ENCODE measurements around the gene TKTL2. TPM values are rescaled to one million over a fixed set of nuclear protein-coding genes. Genes with fewer than 3 reads are reported as not detected.

Gene TKTL2
- under 1 TPM in 3 of 6 donors, not detected in 3; 0.16 to 0.21 (median 0.21) TPM for polyA plus RNA-seq (ENCODE audit: low read depth in 6 of 6)

GRCh38 chr4:163473576-163473975 is at the start of gene TKTL2:
TKTL2 (minus strand) TSS chr4:163473754; CDS start chr4:163473734, 20 bp downstream.
- no peaks in the 10 kb centered on the region for H3K36me3 Mint-ChIP-seq

GRCh38 chr4:163515198-163515597 is 41.6 kb upstream of the TKTL2 start:
- no peak for DNase-seq
- H3K27me3 Mint-ChIP-seq, result no peaks in the 10 kb centered on the region
- peak overlapping the region in 1 of 6 donors; percentile 27 for H3K27ac Mint-ChIP-seq
- H3K4me3 Mint-ChIP-seq, result no peak overlapping the region
- ATAC-seq (ENCODE audit: low read depth in 2 of 2), result no peak
- peaks cover 0 to 4% (median 0%) of the 10 kb centered on the region in 3 donors for H3K4me1 Mint-ChIP-seq
- H3K36me3 Mint-ChIP-seq, result peaks cover 25 to 37% of the 10 kb centered on the region in 2 donors
- H3K9me3 Mint-ChIP-seq, result no peaks in the 10 kb centered on the region

More at GRCh38 chr4:163473576-163473975, at the start of gene TKTL2:
- DNase-seq, result no peak
- H3K4me1 Mint-ChIP-seq, result no peaks in the 10 kb centered on the region
- H3K4me3 Mint-ChIP-seq, result no peak within 1 kb of the TSS
- no peak within 1 kb of the TSS for H3K27ac Mint-ChIP-seq
- no peak for ATAC-seq (ENCODE audit: low read depth in 2 of 2)
- peaks cover 14 to 26% (median 15%) of the 10 kb centered on the region in 3 donors for H3K27me3 Mint-ChIP-seq
- peaks cover 0 to 2% (median 0%) of the 10 kb centered on the region in 7 donors for H3K9me3 Mint-ChIP-seq

GRCh38 chr4:163505374-163505773 is 31.8 kb upstream of the TKTL2 start:
- Mint-ChIP-seq H3K4me1 (peaks cover 34 to 39% (median 39%) of the 10 kb centered on the region in 3 donors), H3K4me3 (peak overlapping the region in 2 of 8 donors; percentile 7 to 27), H3K9me3 (no peaks in the 10 kb centered on the region), H3K27me3 (no peaks in the 10 kb centered on the region), H3K27ac (peak overlapping the region in 2 of 6 donors; percentile 2 to 4), H3K36me3 (peaks cover 7 to 8% of the 10 kb centered on the region in 2 donors)
- no peak for ATAC-seq (ENCODE audit: low read depth in 2 of 2)
- DNase-seq, result no peak

GRCh38 chr4:163500586-163500985 is 27.0 kb upstream of the TKTL2 start:
- no peak for ATAC-seq (ENCODE audit: low read depth in 2 of 2)
- Mint-ChIP-seq H3K4me1 (peaks cover 46 to 64% (median 49%) of the 10 kb centered on the region in 3 donors), H3K36me3 (no peaks in the 10 kb centered on the region), H3K9me3 (no peaks in the 10 kb centered on the region), H3K27ac (peak overlapping the region in 2 of 6 donors; percentile 22 to 27), H3K4me3 (no peak overlapping the region), H3K27me3 (no peaks in the 10 kb centered on the region)
- no peak for DNase-seq

GRCh38 chr4:163495900-163496299 is 22.3 kb upstream of the TKTL2 start:
- Mint-ChIP-seq H3K27me3 (no peaks in the 10 kb centered on the region), H3K36me3 (no peaks in the 10 kb centered on the region), H3K27ac (peak overlapping the region; percentile 45 to 96 (median 86)), H3K4me1 (peaks cover 38 to 59% (median 41%) of the 10 kb centered on the region in 3 donors), H3K9me3 (no peaks in the 10 kb centered on the region), H3K4me3 (peak overlapping the region; percentile 60 to 100 (median 87))
- ATAC-seq (ENCODE audit: low read depth in 2 of 2) (peak; percentile 16 to 19), DNase-seq (peak; percentile 37)

- ATAC-seq (ENCODE audit: low read depth in 2 of 2), result peak; percentile 74 to 78
- H3K4me3 Mint-ChIP-seq, result peak within 1 kb of the TSS; percentile 94 to 100 (median 100)
Observed at GRCh38 chr4:163494360-163495241, 21.0 kb upstream of the TKTL2 start, which contains the start of gene TMA16. TMA16 (plus strand) TSS chr4:163494690; CDS start chr4:163494802, 112 bp downstream.

GRCh38 chr4:163493643-163494359 is 20.2 kb upstream of the TKTL2 start:
- Mint-ChIP-seq H3K4me1 (peaks cover 34 to 51% (median 41%) of the 10 kb centered on the region in 3 donors), H3K27ac (peak overlapping the region; percentile 96 to 99 (median 98)), H3K27me3 (no peaks in the 10 kb centered on the region), H3K4me3 (peak overlapping the region; percentile 94 to 100 (median 100)), H3K9me3 (no peaks in the 10 kb centered on the region), H3K36me3 (no peaks in the 10 kb centered on the region)
- peak; percentile 29 for ATAC-seq (ENCODE audit: low read depth in 2 of 2)
- peak; percentile 53 for DNase-seq

More at GRCh38 chr4:163494360-163495241, 21.0 kb upstream of the TKTL2 start, which contains the start of gene TMA16:
- Mint-ChIP-seq H3K4me1 (peaks cover 34 to 52% (median 41%) of the 10 kb centered on the region in 3 donors), H3K27ac (peak within 1 kb of the TSS; percentile 96 to 99 (median 98)), H3K9me3 (no peaks in the 10 kb centered on the region), H3K36me3 (no peaks in the 10 kb centered on the region), H3K27me3 (no peaks in the 10 kb centered on the region)
- DNase-seq, result peak; percentile 76

- Mint-ChIP-seq H3K4me3 (peak overlapping the region in 7 of 8 donors; percentile 99 to 100 (median 100)), H3K27ac (peak overlapping the region in 4 of 6 donors; percentile 68 to 99 (median 97)), H3K4me1 (peaks cover 34 to 48% (median 40%) of the 10 kb centered on the region in 3 donors), H3K27me3 (no peaks in the 10 kb centered on the region), H3K36me3 (no peaks in the 10 kb centered on the region), H3K9me3 (no peaks in the 10 kb centered on the region)
- ATAC-seq (ENCODE audit: low read depth in 2 of 2), result no peak
- no peak for DNase-seq
Observed at GRCh38 chr4:163492951-163493504, 19.5 kb upstream of the TKTL2 start.

GRCh38 chr4:163489929-163490328 is 16.4 kb upstream of the TKTL2 start:
- ATAC-seq (ENCODE audit: low read depth in 2 of 2) (no peak), DNase-seq (no peak)
- Mint-ChIP-seq H3K9me3 (no peaks in the 10 kb centered on the region), H3K27ac (peak overlapping the region in 1 of 6 donors; percentile 65), H3K27me3 (no peaks in the 10 kb centered on the region), H3K4me1 (peaks cover 12 to 20% (median 14%) of the 10 kb centered on the region in 3 donors), H3K36me3 (no peaks in the 10 kb centered on the region), H3K4me3 (no peak overlapping the region)

- Mint-ChIP-seq H3K36me3 (no peaks in the 10 kb centered on the region), H3K27ac (no peak overlapping the region), H3K4me3 (no peak overlapping the region), H3K9me3 (no peaks in the 10 kb centered on the region), H3K4me1 (no peaks in the 10 kb centered on the region), H3K27me3 (no peaks in the 10 kb centered on the region)
- DNase-seq, result no peak
- no peak for ATAC-seq (ENCODE audit: low read depth in 2 of 2)
Observed at GRCh38 chr4:163486321-163486720, 12.8 kb upstream of the TKTL2 start.

GRCh38 chr4:163485589-163485988 is 12.0 kb upstream of the TKTL2 start:
- DNase-seq, result no peak
- Mint-ChIP-seq H3K27ac (peak overlapping the region in 1 of 6 donors; percentile 15), H3K9me3 (no peaks in the 10 kb centered on the region), H3K27me3 (no peaks in the 10 kb centered on the region), H3K4me1 (no peaks in the 10 kb centered on the region), H3K4me3 (no peak overlapping the region), H3K36me3 (no peaks in the 10 kb centered on the region)
- ATAC-seq (ENCODE audit: low read depth in 2 of 2), result no peak

- Mint-ChIP-seq H3K4me3 (no peak overlapping the region), H3K9me3 (no peaks in the 10 kb centered on the region), H3K36me3 (no peaks in the 10 kb centered on the region), H3K27ac (no peak overlapping the region), H3K27me3 (no peaks in the 10 kb centered on the region), H3K4me1 (no peaks in the 10 kb centered on the region)
- DNase-seq (peak; percentile 48), ATAC-seq (ENCODE audit: low read depth in 2 of 2) (peak; percentile 49 to 67)
Observed at GRCh38 chr4:163484906-163485305, 11.4 kb upstream of the TKTL2 start.

GRCh38 chr4:163482190-163482589 is 8.6 kb upstream of the TKTL2 start:
- no peaks in the 10 kb centered on the region for H3K9me3 Mint-ChIP-seq
- peak; percentile 78 to 84 for ATAC-seq (ENCODE audit: low read depth in 2 of 2)
- DNase-seq, result peak; percentile 42

More at GRCh38 chr4:163482190-163482589, 8.6 kb upstream of the TKTL2 start:
- H3K36me3 Mint-ChIP-seq, result no peaks in the 10 kb centered on the region
- H3K27ac Mint-ChIP-seq, result peak overlapping the region in 4 of 6 donors; percentile 54 to 90 (median 72)
- H3K4me1 Mint-ChIP-seq, result no peaks in the 10 kb centered on the region
- peak overlapping the region in 3 of 8 donors; percentile 26 to 65 (median 30) for H3K4me3 Mint-ChIP-seq
- H3K27me3 Mint-ChIP-seq, result no peaks in the 10 kb centered on the region
